Ishikawa (cell line): ENCODE data around the gene SEMA6B.

ENCODE experiments used
- FOXM1 ChIP-seq: IDR thresholded peaks from 2 replicates; pipeline ENCODE4 v1.6.1; 2012; ENCODE audit warnings: low read depth, borderline replicate concordance
- RAD21 ChIP-seq: IDR thresholded peaks from 2 replicates; pipeline ENCODE4 v1.6.1; 2012; ENCODE audit warnings: low read depth
- ZBTB7A ChIP-seq: IDR thresholded peaks from 2 replicates; pipeline ENCODE4 v1.6.1; 2012; ENCODE audit warnings: low read depth
- TF ChIP-seq, protein P1 (sequence below): IDR thresholded peaks from 2 replicates; pipeline ENCODE4 v1.6.1; 2012

DNA sequence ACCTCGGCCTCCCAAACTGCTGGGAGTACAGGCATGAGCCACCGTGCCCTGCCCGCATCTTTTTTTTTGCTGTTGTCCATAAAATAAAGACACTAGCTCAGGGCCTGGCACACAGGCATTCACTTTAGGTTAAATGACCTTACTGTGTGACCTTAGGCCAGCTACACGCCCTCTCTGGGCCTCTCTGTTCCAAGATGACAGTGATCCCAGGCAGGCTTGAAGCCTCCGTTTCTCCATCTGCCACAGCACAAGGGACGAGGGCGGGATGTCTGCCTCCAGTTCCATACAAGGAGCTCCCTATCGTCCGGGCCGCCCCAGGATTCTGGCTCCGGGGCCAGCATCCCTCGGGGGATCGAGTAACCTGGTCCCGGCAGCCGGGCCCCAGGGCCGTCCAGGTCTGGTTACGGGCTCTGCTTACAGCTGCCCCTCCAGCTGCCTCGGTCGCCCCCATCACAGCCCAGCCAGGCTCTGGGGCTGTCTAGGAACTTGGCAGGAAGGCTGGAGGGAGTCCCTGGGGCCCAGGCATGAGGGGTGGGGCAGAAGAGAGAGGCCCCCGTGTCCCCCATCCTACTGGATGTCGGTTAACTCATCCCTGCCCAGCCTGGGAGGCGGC, 11.9 kb upstream of the SEMA6B start:
- TF ChIP-seq ZBTB7A (no peak), FOXM1 (no peak), RAD21 (no peak)
- TF ChIP-seq, protein P1, sequence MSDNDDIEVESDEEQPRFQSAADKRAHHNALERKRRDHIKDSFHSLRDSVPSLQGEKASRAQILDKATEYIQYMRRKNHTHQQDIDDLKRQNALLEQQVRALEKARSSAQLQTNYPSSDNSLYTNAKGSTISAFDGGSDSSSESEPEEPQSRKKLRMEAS: no peak
